ENCODE results near the gene STAT6.

GRCh38 chr12:57109207-57110103, 1.7 kb downstream of the STAT6 start:
- TF ChIP-seq GATA3 (IDR thresholded peaks at IDR 0.05; ENCODE audit: low read depth, low read length) (no peak), GATA2 (IDR thresholded peaks at IDR 0.05; ENCODE audit: low read depth, low read length) (no peak)

Measured in SH-SY5Y (cell line).